ENCODE measurements around the gene PRR20A. TPM values are rescaled to one million over a fixed set of nuclear protein-coding genes. Genes with fewer than 3 reads are reported as not detected.
"Not testable (repeated sequence)": the region's sequence is repeated elsewhere in the genome, so short reads cannot be mapped to it uniquely, and the experiment has no call there.

The PRR20A gene
- not detected for total RNA-seq
- polyA plus RNA-seq = not detected
- not detected for total RNA-seq

DNA sequence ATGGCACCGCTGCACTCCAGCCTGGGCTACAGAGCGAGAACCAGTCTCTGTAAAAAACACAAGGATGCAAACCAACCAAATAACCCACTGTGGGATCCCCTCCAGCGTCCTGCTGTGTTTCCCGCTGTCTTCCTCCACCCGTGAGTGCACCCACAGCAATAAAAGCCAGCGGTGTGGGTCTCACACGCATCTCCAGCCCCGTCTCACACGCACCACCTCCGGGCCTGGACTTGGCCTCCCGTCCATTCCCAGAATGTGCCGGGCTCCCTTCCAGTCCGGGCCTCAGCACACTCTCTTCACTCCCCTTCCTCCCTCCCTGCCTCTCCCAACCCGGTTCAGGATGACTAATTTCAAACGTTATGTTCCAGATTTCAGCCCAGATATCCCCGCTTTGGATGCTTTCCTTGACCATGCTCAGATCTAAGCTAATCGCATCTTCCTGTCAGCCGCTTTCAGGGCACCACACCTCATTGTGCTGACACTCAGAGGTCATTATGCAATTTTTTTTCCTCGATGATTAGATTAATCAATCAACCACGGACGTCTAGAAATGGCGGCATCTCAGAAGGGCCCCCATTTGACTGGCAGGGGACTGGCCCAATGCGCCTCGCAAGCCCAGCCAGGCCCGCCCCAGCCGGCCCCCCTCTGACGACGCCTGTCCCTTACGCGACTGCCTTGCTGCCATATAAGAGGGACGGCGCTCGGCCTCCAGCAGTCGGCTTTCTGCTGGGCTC, at the start of gene PRR20A:
Gene PRR20A, plus strand, starts transcription at position 684 of the 734 bp plus-strand sequence. CDS start 387 bp downstream, outside the sequence.
- ATAC-seq; POLR2A ChIA-PET; intact Hi-C loops (cut with micrococcal nuclease); H3K9me3 ChIP-seq (ENCODE audit: control insufficient read depth in 2 of 3, low read length in 3 of 3); H3K4me1 ChIP-seq (ENCODE audit: control insufficient read depth in 2 of 2, insufficient read depth in 2 of 2, low read length in 2 of 2); H3K36me3 ChIP-seq (ENCODE audit: control insufficient read depth in 2 of 3, insufficient read depth in 3 of 3, low read length in 3 of 3); H3K4me1 Mint-ChIP-seq; H3K4me3 Mint-ChIP-seq; DNase-seq; CTCF ChIA-PET; H3K27me3 Mint-ChIP-seq; H3K27me3 ChIP-seq (ENCODE audit: control insufficient read depth in 2 of 2, insufficient read depth in 2 of 2, low read length in 2 of 2); H3K36me3 Mint-ChIP-seq; H3K4me3 ChIP-seq (ENCODE audit: low read length); H3K27ac ChIP-seq (ENCODE audit: low read depth, low read length): not testable (repeated sequence)
- Mint-ChIP-seq H3K9me3 (peaks cover 0 to 18% (median 3%) of the 10 kb centered on the region in 11 donors), H3K27ac (peak within 1 kb of the TSS in 1 of 9 donors; percentile 32)

GRCh38 chr13:57114945-57115344, 25.8 kb upstream of the PRR20A start:
- ChIA-PET CTCF (no interaction called here), POLR2A (no interaction called here)
- no peaks in the 10 kb centered on the region for H3K36me3 ChIP-seq (ENCODE audit: control insufficient read depth in 2 of 3, insufficient read depth in 3 of 3, low read length in 3 of 3)
- Mint-ChIP-seq H3K4me3 (no peak overlapping the region), H3K4me1 (no peaks in the 10 kb centered on the region), H3K27me3 (no peaks in the 10 kb centered on the region), H3K27ac (no peak overlapping the region), H3K36me3 (no peaks in the 10 kb centered on the region), H3K9me3 (peaks cover 4 to 58% (median 19%) of the 10 kb centered on the region in 11 donors)
- intact Hi-C loops (cut with micrococcal nuclease) = no loop called here
- H3K27ac ChIP-seq (ENCODE audit: low read depth, low read length) = no peak overlapping the region
- peaks cover 0 to 13% (median 0%) of the 10 kb centered on the region in 3 experiments for H3K9me3 ChIP-seq (ENCODE audit: control insufficient read depth in 2 of 3, low read length in 3 of 3)
- no peak overlapping the region for H3K4me3 ChIP-seq (ENCODE audit: low read length)
- no peaks in the 10 kb centered on the region for H3K27me3 ChIP-seq (ENCODE audit: control insufficient read depth in 2 of 2, insufficient read depth in 2 of 2, low read length in 2 of 2)
- H3K4me1 ChIP-seq (ENCODE audit: control insufficient read depth in 2 of 2, insufficient read depth in 2 of 2, low read length in 2 of 2) = no peaks in the 10 kb centered on the region
- ATAC-seq (no peak), DNase-seq (no peak)

DNA sequence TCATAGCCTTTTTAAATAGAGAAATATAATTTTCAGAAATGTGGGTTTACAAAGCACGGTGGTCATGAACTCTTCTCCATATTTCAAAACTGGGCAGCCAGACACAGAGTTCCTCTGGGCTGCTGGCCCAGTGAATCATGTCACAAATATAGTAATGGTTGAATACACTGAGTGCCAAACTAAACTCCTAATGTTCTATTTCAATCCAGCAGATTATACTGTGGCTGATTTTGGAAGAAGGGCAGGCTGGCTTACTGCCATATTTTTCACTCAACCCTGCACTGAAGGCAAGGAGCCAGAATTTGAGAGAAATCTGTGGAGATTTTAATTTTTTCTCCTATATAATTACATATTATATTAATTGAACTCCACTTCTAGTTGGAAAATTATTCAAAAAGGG, 17.0 kb upstream of the PRR20A start:
- ChIA-PET POLR2A (no interaction called here), CTCF (no interaction called here)
- DNase-seq (no peak), ATAC-seq (no peak)
- H3K27me3 ChIP-seq (ENCODE audit: control insufficient read depth in 2 of 2, insufficient read depth in 2 of 2, low read length in 2 of 2) = no peaks in the 10 kb centered on the region
- no peaks in the 10 kb centered on the region for H3K36me3 ChIP-seq (ENCODE audit: control insufficient read depth in 2 of 3, insufficient read depth in 3 of 3, low read length in 3 of 3)
- Mint-ChIP-seq H3K4me1 (no peaks in the 10 kb centered on the region), H3K4me3 (no peak overlapping the region), H3K27me3 (no peaks in the 10 kb centered on the region), H3K9me3 (peaks cover 0 to 7% (median 4%) of the 10 kb centered on the region in 11 donors), H3K36me3 (no peaks in the 10 kb centered on the region), H3K27ac (no peak overlapping the region)
- H3K9me3 ChIP-seq (ENCODE audit: control insufficient read depth in 2 of 3, low read length in 3 of 3) = peaks cover 0 to 10% (median 0%) of the 10 kb centered on the region in 3 experiments
- H3K4me3 ChIP-seq (ENCODE audit: low read length) = no peak overlapping the region
- intact Hi-C loops (cut with micrococcal nuclease) = no loop called here
- no peaks in the 10 kb centered on the region for H3K4me1 ChIP-seq (ENCODE audit: control insufficient read depth in 2 of 2, insufficient read depth in 2 of 2, low read length in 2 of 2)
- H3K27ac ChIP-seq (ENCODE audit: low read depth, low read length) = no peak overlapping the region

GRCh38 chr13:57128909-57129308, 11.8 kb upstream of the PRR20A start:
- ATAC-seq = no peak
- CTCF ChIA-PET = no interaction called here

DNA sequence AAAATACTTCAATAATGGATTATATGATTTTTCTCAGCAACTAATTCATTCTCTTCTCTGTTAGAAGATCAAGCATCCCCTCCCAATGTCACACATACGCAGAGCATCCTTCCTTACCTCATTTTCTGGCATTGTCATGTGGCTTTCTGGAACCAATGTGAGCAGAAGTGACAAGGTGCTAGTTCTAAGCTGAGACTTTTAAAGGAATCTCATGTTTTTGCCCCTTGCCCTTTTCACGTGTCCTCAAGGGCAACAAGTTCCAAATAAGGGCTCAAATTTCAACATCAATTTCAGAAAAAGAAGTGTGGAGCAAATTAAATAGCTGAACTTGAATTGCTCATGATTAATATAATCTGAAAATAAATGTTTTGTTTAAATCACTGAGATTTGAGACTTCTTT, 4.6 kb upstream of the PRR20A start:
- no peaks in the 10 kb centered on the region for H3K4me1 ChIP-seq (ENCODE audit: control insufficient read depth in 2 of 2, insufficient read depth in 2 of 2, low read length in 2 of 2)
- POLR2A ChIA-PET = no interaction called here
- no peak overlapping the region for H3K4me3 ChIP-seq (ENCODE audit: low read length)
- Mint-ChIP-seq H3K4me3 (no peak overlapping the region), H3K4me1 (no peaks in the 10 kb centered on the region), H3K9me3 (peaks cover 0 to 18% (median 3%) of the 10 kb centered on the region in 11 donors), H3K27ac (no peak overlapping the region), H3K27me3 (no peaks in the 10 kb centered on the region), H3K36me3 (no peaks in the 10 kb centered on the region)
- CTCF ChIA-PET = no interaction called here
- ATAC-seq = no peak
- no peaks in the 10 kb centered on the region for H3K36me3 ChIP-seq (ENCODE audit: control insufficient read depth in 2 of 3, insufficient read depth in 3 of 3, low read length in 3 of 3)
- no peaks in the 10 kb centered on the region for H3K27me3 ChIP-seq (ENCODE audit: control insufficient read depth in 2 of 2, insufficient read depth in 2 of 2, low read length in 2 of 2)
- no peak overlapping the region for H3K27ac ChIP-seq (ENCODE audit: low read depth, low read length)
- no peaks in the 10 kb centered on the region for H3K9me3 ChIP-seq (ENCODE audit: control insufficient read depth in 2 of 3, low read length in 3 of 3)
- no peak for DNase-seq
- intact Hi-C loops (cut with micrococcal nuclease) = no loop called here

More at GRCh38 chr13:57128909-57129308, 11.8 kb upstream of the PRR20A start:
- Histone ChIP-seq H3K27ac (ENCODE audit: low read depth, low read length) (no peak overlapping the region), H3K9me3 (ENCODE audit: control insufficient read depth in 2 of 3, low read length in 3 of 3) (no peaks in the 10 kb centered on the region), H3K27me3 (ENCODE audit: control insufficient read depth in 2 of 2, insufficient read depth in 2 of 2, low read length in 2 of 2) (no peaks in the 10 kb centered on the region), H3K36me3 (ENCODE audit: control insufficient read depth in 2 of 3, insufficient read depth in 3 of 3, low read length in 3 of 3) (no peaks in the 10 kb centered on the region), H3K4me1 (ENCODE audit: control insufficient read depth in 2 of 2, insufficient read depth in 2 of 2, low read length in 2 of 2) (no peaks in the 10 kb centered on the region), H3K4me3 (ENCODE audit: low read length) (no peak overlapping the region)
- POLR2A ChIA-PET = no interaction called here
- Mint-ChIP-seq H3K36me3 (no peaks in the 10 kb centered on the region), H3K27ac (no peak overlapping the region), H3K4me1 (no peaks in the 10 kb centered on the region), H3K27me3 (no peaks in the 10 kb centered on the region), H3K4me3 (no peak overlapping the region), H3K9me3 (peaks cover 0 to 15% (median 3%) of the 10 kb centered on the region in 11 donors)
- intact Hi-C loops (cut with micrococcal nuclease) = no loop called here
- DNase-seq = no peak

- no peaks in the 10 kb centered on the region for H3K27me3 Mint-ChIP-seq
- POLR2A ChIA-PET = no interaction called here
- DNase-seq (no peak), ATAC-seq (no peak)
- no peak overlapping the region for H3K4me3 Mint-ChIP-seq
- H3K27ac Mint-ChIP-seq = no peak overlapping the region
- no peaks in the 10 kb centered on the region for H3K36me3 Mint-ChIP-seq
- Histone ChIP-seq H3K27me3 (ENCODE audit: control insufficient read depth in 2 of 2, insufficient read depth in 2 of 2, low read length in 2 of 2) (no peaks in the 10 kb centered on the region), H3K4me1 (ENCODE audit: control insufficient read depth in 2 of 2, insufficient read depth in 2 of 2, low read length in 2 of 2) (no peaks in the 10 kb centered on the region), H3K9me3 (ENCODE audit: control insufficient read depth in 2 of 3, low read length in 3 of 3) (no peaks in the 10 kb centered on the region), H3K4me3 (ENCODE audit: low read length) (no peak overlapping the region), H3K27ac (ENCODE audit: low read depth, low read length) (no peak overlapping the region), H3K36me3 (ENCODE audit: control insufficient read depth in 2 of 3, insufficient read depth in 3 of 3, low read length in 3 of 3) (no peaks in the 10 kb centered on the region)
- H3K9me3 Mint-ChIP-seq = peaks cover 0 to 18% (median 3%) of the 10 kb centered on the region in 11 donors
- CTCF ChIA-PET = no interaction called here
- no peaks in the 10 kb centered on the region for H3K4me1 Mint-ChIP-seq
- intact Hi-C loops (cut with micrococcal nuclease) = no loop called here
Observed at GRCh38 chr13:57137585-57137984, 3.1 kb upstream of the PRR20A start.

- Histone ChIP-seq H3K4me1 (ENCODE audit: control insufficient read depth in 2 of 2, insufficient read depth in 2 of 2, low read length in 2 of 2) (no peaks in the 10 kb centered on the region), H3K4me3 (ENCODE audit: low read length) (no peak overlapping the region), H3K27ac (ENCODE audit: low read depth, low read length) (no peak overlapping the region), H3K36me3 (ENCODE audit: control insufficient read depth in 2 of 3, insufficient read depth in 3 of 3, low read length in 3 of 3) (no peaks in the 10 kb centered on the region), H3K9me3 (ENCODE audit: control insufficient read depth in 2 of 3, low read length in 3 of 3) (no peaks in the 10 kb centered on the region), H3K27me3 (ENCODE audit: control insufficient read depth in 2 of 2, insufficient read depth in 2 of 2, low read length in 2 of 2) (no peaks in the 10 kb centered on the region)
- no peak for ATAC-seq
- intact Hi-C loops (cut with micrococcal nuclease) = no loop called here
- ChIA-PET CTCF (no interaction called here), POLR2A (no interaction called here)
- H3K27me3 Mint-ChIP-seq = no peaks in the 10 kb centered on the region
- no peak overlapping the region for H3K4me3 Mint-ChIP-seq
- no peak for DNase-seq
- H3K27ac Mint-ChIP-seq = no peak overlapping the region
- H3K36me3 Mint-ChIP-seq = no peaks in the 10 kb centered on the region
- no peaks in the 10 kb centered on the region for H3K4me1 Mint-ChIP-seq
- H3K9me3 Mint-ChIP-seq = peaks cover 0 to 18% (median 3%) of the 10 kb centered on the region in 11 donors
Observed at GRCh38 chr13:57138988-57139387, 1.7 kb upstream of the PRR20A start.

Measured in naive thymus-derived CD4-positive, alpha-beta T cell (primary cell).